Measurements from ENCODE around the gene SLCO3A1.

DNA sequence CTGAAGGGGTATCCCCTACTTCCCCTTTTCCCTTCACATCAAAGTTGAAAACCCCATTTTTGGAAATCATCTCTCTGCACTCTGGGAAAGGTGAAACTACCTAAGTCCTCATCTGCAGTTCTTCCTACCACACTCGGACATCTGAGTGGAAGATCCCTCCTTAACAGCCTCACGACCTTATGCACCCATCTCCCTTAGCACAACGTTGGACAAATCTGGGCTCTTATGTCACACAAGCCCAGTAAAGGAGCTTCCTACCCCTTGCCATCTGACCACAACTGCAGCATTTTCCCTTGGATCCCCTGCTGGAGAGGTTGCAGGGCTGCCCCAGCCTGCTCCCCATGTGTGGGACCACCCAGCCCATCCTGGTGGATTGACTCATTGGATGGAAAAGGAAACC lies 288.1 kb downstream of the SLCO3A1 start:
- TF ChIP-seq POLR2A (IDR thresholded peaks at IDR 0.05; ENCODE audit: low read length) (no peak), GATA1 (IDR thresholded peaks at IDR 0.05; ENCODE audit: low read depth, low read length) (no peak)

Data from erythroblast (primary cell).